Endodermal cell (in vitro differentiated cells): ENCODE measurements around the gene SAV1. TPM values are rescaled to one million over a fixed set of nuclear protein-coding genes. Genes with fewer than 3 reads are reported as not detected.

Source experiments
- DNase-seq: peaks from one replicate; pipeline ENCODE4 v3.0.0-alpha.2; 2017
- H3K27ac ChIP-seq: 2 replicates; pipeline ENCODE4 v1.5.1; 2013; ENCODE audit warnings: mild to moderate bottlenecking, low read depth, low read length, moderate library complexity
- H3K27me3 ChIP-seq: 2 replicates; pipeline ENCODE4 v1.6.1; 2013; ENCODE audit warnings: mild to moderate bottlenecking, low read length, moderate library complexity; ENCODE audit not compliant: insufficient read depth, control insufficient read depth, poor library complexity, severe bottlenecking
- H3K36me3 ChIP-seq: 2 replicates; pipeline ENCODE4 v1.7.0; 2013; ENCODE audit warnings: mild to moderate bottlenecking, low read length, moderate library complexity; ENCODE audit not compliant: control insufficient read depth, insufficient read depth
- H3K4me1 ChIP-seq: one replicate; pipeline ENCODE4 v1.7.0; 2013; ENCODE audit warnings: low read length; ENCODE audit not compliant: control insufficient read depth, insufficient read depth
- H3K4me3 ChIP-seq: 2 replicates; pipeline ENCODE4 v1.5.1; 2013; ENCODE audit warnings: mild to moderate bottlenecking, low read length, moderate library complexity
- H3K9ac ChIP-seq: 2 replicates; pipeline ENCODE4 v1.6.1; 2013; ENCODE audit warnings: mild to moderate bottlenecking, low read length, moderate library complexity; ENCODE audit not compliant: poor library complexity, severe bottlenecking; ENCODE audit errors: extremely low read depth
- H3K9me3 ChIP-seq: 2 replicates; pipeline ENCODE4 v1.6.1; 2013; ENCODE audit warnings: mild to moderate bottlenecking, low read length, moderate library complexity; ENCODE audit not compliant: control insufficient read depth
- H3K27ac Mint-ChIP-seq: 2 replicates; pipeline ENCODE4 v1.8.0; 2020; ENCODE audit warnings: mixed read lengths
- H3K27me3 Mint-ChIP-seq: 2 replicates; pipeline ENCODE4 v1.8.0; 2021; ENCODE audit warnings: mild to moderate bottlenecking, mixed read lengths; ENCODE audit not compliant: insufficient read depth
- H3K36me3 Mint-ChIP-seq: 2 replicates; pipeline ENCODE4 v1.8.0; 2020; ENCODE audit warnings: low read depth, mixed read lengths
- H3K4me1 Mint-ChIP-seq: 2 replicates; pipeline ENCODE4 v1.8.0; 2020; ENCODE audit warnings: mixed read lengths
- H3K4me3 Mint-ChIP-seq: 2 replicates; pipeline ENCODE4 v1.8.0; 2020; ENCODE audit warnings: mild to moderate bottlenecking, moderate library complexity, mixed read lengths
- H3K9me3 Mint-ChIP-seq: 2 replicates; pipeline ENCODE4 v1.8.0; 2020; ENCODE audit warnings: mild to moderate bottlenecking, mixed read lengths
- WGBS, 2 experiments: methylation state at CpG; one replicate each; pipeline versions ENCODE4 v1.1.5 to v1.1.7; 2013; ENCODE audit warnings: missing lambda C conversion rate in 2 of 2, mixed read lengths in 1 of 2; ENCODE audit not compliant: insufficient coverage in 1 of 2, insufficient read length in 1 of 2; 5-methylcytosine and 5-hydroxymethylcytosine counted together
- total RNA-seq, 2 donors: library from RNA; stranded (reverse); fragmentation: NEBNext Ultra II Directional in 1 of 2; extraction: Animal tissue kit (Norgen Biotek cat#: 25700) in 1 of 2; gene quantifications; 2 replicates in 1 of 2; 3 replicates in 1 of 2; pipeline ENCODE4 v1.2.1, GENCODE V29; 2021
- TF ChIP-seq, protein P1 (sequence below): fragments of 200-600 bp; sonication (generic); conservative IDR thresholded peaks from 2 replicates; pipeline ENCODE4 v1.5.0; 2021; ENCODE audit warnings: antibody characterized with exemption, mild to moderate bottlenecking

The SAV1 gene
- total RNA-seq, 2 donors from 2014 or later, result 42.1 to 44.0 TPM

DNA sequence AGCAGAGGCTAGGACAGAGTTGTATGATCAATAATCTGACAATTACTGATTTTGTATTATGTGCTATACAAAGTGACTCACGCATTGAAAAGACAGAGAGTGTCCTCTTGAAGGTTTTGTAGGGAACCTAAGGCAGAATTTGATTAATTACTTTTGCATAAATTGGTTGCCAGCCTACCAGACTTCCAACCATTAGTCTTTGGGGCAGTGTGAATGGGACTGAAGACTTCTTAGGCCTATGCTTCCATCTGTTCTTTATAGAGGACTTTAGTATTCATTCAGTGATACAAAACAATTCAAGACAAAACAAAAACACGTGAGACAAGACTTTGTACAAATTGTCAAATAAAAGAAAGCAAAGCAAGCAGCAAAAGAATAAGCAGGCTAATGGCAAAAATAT lies 61.6 kb downstream of the SAV1 start:
- no peaks in the 10 kb centered on the region for H3K36me3 Mint-ChIP-seq
- H3K27ac Mint-ChIP-seq, result no peak overlapping the region

DNA sequence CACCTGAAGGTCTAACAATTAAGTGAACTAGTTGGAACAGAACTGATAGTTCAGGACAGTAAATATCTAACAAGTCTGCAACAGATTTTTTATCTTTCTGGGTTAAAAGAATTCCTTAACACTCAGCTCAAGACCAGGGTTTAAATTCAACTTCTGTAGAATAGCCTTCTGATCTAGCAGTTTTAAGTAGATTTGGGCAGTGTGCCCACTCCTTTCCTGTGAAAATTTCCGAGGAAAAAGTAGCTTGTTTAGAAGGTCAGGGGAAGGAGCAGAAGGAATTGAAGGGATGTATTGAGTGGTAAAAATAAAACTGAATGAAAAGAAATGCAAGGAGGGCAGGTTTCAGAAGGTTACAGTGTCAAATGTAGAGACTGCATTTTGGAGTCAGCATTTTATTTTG lies 62.3 kb downstream of the SAV1 start:
- Mint-ChIP-seq H3K36me3 (no peaks in the 10 kb centered on the region), H3K4me1 (no peaks in the 10 kb centered on the region), H3K4me3 (no peak overlapping the region), H3K27ac (no peak overlapping the region), H3K9me3 (no peaks in the 10 kb centered on the region), H3K27me3 (no peaks in the 10 kb centered on the region)
- no peaks in the 10 kb centered on the region for H3K9me3 ChIP-seq
- H3K27ac ChIP-seq, result no peak overlapping the region
- H3K4me1 ChIP-seq, result no peaks in the 10 kb centered on the region
- DNase-seq, result no peak
- H3K9ac ChIP-seq, result no peak overlapping the region
- TF ChIP-seq, protein P1, sequence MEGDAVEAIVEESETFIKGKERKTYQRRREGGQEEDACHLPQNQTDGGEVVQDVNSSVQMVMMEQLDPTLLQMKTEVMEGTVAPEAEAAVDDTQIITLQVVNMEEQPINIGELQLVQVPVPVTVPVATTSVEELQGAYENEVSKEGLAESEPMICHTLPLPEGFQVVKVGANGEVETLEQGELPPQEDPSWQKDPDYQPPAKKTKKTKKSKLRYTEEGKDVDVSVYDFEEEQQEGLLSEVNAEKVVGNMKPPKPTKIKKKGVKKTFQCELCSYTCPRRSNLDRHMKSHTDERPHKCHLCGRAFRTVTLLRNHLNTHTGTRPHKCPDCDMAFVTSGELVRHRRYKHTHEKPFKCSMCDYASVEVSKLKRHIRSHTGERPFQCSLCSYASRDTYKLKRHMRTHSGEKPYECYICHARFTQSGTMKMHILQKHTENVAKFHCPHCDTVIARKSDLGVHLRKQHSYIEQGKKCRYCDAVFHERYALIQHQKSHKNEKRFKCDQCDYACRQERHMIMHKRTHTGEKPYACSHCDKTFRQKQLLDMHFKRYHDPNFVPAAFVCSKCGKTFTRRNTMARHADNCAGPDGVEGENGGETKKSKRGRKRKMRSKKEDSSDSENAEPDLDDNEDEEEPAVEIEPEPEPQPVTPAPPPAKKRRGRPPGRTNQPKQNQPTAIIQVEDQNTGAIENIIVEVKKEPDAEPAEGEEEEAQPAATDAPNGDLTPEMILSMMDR, result no peak
- WGBS, 2 experiments, result 0% methylated on average over 1 of the region's 1 CpG
- H3K36me3 ChIP-seq, result no peaks in the 10 kb centered on the region
- H3K4me3 ChIP-seq, result no peak overlapping the region
- H3K27me3 ChIP-seq, result no peaks in the 10 kb centered on the region

More for the DNA sequence above, 61.6 kb downstream of the SAV1 start:
- Histone ChIP-seq H3K36me3 (no peaks in the 10 kb centered on the region), H3K4me3 (no peak overlapping the region), H3K27ac (no peak overlapping the region), H3K27me3 (no peaks in the 10 kb centered on the region), H3K9me3 (no peaks in the 10 kb centered on the region), H3K9ac (no peak overlapping the region), H3K4me1 (no peaks in the 10 kb centered on the region)
- Mint-ChIP-seq H3K4me3 (no peak overlapping the region), H3K27me3 (no peaks in the 10 kb centered on the region), H3K4me1 (no peaks in the 10 kb centered on the region), H3K9me3 (no peaks in the 10 kb centered on the region)
- WGBS, 2 experiments, result 76 to 80% methylated on average over 1 to 2 of the region's 2 CpGs
- TF ChIP-seq, protein P1, result no peak
- DNase-seq, result no peak

DNA sequence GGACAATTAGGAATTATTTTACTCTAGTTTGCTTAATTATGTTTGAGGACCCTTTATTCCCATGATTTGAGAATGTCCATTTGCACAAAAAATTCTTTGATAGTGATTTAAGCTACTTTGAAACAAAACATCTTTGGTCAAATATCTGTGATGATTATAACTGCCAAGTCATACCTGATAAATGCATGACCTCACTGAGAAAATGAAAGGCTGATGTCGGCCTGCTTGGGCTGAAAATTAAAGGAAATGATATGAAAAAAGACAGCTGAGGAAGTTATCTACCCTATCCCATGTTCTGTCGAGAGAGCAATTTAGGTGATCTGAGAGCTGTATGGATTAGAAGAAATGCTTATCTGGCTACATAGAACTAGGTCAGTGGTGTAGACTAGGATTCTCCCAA lies 64.5 kb downstream of the SAV1 start:
- Histone ChIP-seq H3K4me3 (no peak overlapping the region), H3K27ac (no peak overlapping the region), H3K27me3 (no peaks in the 10 kb centered on the region), H3K9me3 (no peaks in the 10 kb centered on the region), H3K4me1 (no peaks in the 10 kb centered on the region), H3K36me3 (no peaks in the 10 kb centered on the region), H3K9ac (no peak overlapping the region)
- no peaks in the 10 kb centered on the region for H3K9me3 Mint-ChIP-seq
- TF ChIP-seq, protein P1, result no peak
- H3K27ac Mint-ChIP-seq, result no peak overlapping the region
- WGBS, 2 experiments, result 100% methylated on average over 2 of the region's 2 CpGs; no CpG with 5 or more reads in 1 of the 2 experiments
- H3K4me1 Mint-ChIP-seq, result peaks cover 7% of the 10 kb centered on the region
- H3K36me3 Mint-ChIP-seq, result no peaks in the 10 kb centered on the region
- no peak overlapping the region for H3K4me3 Mint-ChIP-seq
- no peaks in the 10 kb centered on the region for H3K27me3 Mint-ChIP-seq
- DNase-seq, result no peak
